ENCODE data around the gene AICDA. TPM values are rescaled to one million over a fixed set of nuclear protein-coding genes. Genes with fewer than 3 reads are reported as not detected.
A peak's percentile ranks its signal among the peaks of the same experiment; 100 is the strongest.

AICDA gene
- polyA plus RNA-seq, 3 donors: 0.13 to 0.15 TPM; not detected in 1

DNA sequence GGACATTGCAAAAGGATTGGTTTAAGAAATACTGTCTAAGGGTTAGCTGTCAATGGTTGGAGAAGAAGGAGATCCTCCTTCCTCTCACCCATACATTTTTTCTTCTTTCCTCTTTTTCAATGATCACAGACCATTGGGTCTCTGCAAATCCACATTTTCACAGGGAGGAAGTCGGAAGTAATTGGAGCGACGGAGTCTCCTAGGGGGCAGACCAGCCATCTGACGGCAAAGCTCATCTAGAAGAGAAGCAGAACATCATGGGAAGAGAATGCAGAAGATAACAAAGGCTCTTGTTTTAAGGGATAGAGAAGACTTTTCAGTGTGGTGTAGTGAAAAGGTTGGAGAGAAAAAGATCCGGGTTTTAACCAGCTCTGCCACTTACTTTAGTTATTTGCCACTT is 35.3 kb upstream of the AICDA start:
- no peaks in the 10 kb centered on the region for H3K36me3 Mint-ChIP-seq
- no peak for DNase-seq
- Histone ChIP-seq H3K79me2 (ENCODE audit: insufficient read depth, low read length) (no peaks in the 10 kb centered on the region), H3K4me3 (replicated peaks in 1 of 3; ENCODE audit: low read depth in 2 of 3, low read length in 3 of 3) (no peak overlapping the region), H3K36me3 (replicated peaks in 1 of 2; ENCODE audit: control insufficient read depth in 1 of 2, insufficient read depth in 2 of 2, low read length in 2 of 2) (no peaks in the 10 kb centered on the region), H3K27me3 (ENCODE audit: control insufficient read depth in 2 of 2, insufficient read depth in 2 of 2, low read length in 2 of 2) (no peaks in the 10 kb centered on the region), H3K9me3 (replicated peaks in 1 of 2; ENCODE audit: control insufficient read depth in 1 of 2, insufficient read depth in 1 of 2, low read length in 2 of 2) (no peaks in the 10 kb centered on the region), H4K20me1 (ENCODE audit: insufficient read depth, low read length) (no peaks in the 10 kb centered on the region), H3K4me2 (replicated peaks; ENCODE audit: extremely low read depth, low read length, poor library complexity, severe bottlenecking) (no peak overlapping the region), H3K4me1 (ENCODE audit: control insufficient read depth in 1 of 2, insufficient read depth in 2 of 2, low read length in 2 of 2) (no peaks in the 10 kb centered on the region), H3K27ac (ENCODE audit: low read depth in 1 of 2, low read length in 2 of 2) (no peak overlapping the region), H2AFZ (ENCODE audit: insufficient read depth, low read depth, low read length, poor library complexity, severe bottlenecking) (no peak overlapping the region), H3K9ac (ENCODE audit: insufficient read depth, low read length, poor library complexity, severe bottlenecking) (no peak overlapping the region)
- intact Hi-C loops (cut with micrococcal nuclease): no loop called here
- H3K4me3 Mint-ChIP-seq: no peak overlapping the region
- peaks cover 3 to 11% (median 4%) of the 10 kb centered on the region in 3 donors for H3K27me3 Mint-ChIP-seq (ENCODE audit: low read depth in 3 of 3)
- TF ChIP-seq CTCF (IDR thresholded peaks at IDR 0.05): no peak
- no CpG with 5 or more reads among the region's 5 CpGs for WGBS (ENCODE audit: insufficient coverage)
- peaks cover 2% of the 10 kb centered on the region for H3K4me1 Mint-ChIP-seq
- H3K27ac Mint-ChIP-seq: no peak overlapping the region
- peaks cover 0 to 2% (median 0%) of the 10 kb centered on the region in 7 donors for H3K9me3 Mint-ChIP-seq

DNA sequence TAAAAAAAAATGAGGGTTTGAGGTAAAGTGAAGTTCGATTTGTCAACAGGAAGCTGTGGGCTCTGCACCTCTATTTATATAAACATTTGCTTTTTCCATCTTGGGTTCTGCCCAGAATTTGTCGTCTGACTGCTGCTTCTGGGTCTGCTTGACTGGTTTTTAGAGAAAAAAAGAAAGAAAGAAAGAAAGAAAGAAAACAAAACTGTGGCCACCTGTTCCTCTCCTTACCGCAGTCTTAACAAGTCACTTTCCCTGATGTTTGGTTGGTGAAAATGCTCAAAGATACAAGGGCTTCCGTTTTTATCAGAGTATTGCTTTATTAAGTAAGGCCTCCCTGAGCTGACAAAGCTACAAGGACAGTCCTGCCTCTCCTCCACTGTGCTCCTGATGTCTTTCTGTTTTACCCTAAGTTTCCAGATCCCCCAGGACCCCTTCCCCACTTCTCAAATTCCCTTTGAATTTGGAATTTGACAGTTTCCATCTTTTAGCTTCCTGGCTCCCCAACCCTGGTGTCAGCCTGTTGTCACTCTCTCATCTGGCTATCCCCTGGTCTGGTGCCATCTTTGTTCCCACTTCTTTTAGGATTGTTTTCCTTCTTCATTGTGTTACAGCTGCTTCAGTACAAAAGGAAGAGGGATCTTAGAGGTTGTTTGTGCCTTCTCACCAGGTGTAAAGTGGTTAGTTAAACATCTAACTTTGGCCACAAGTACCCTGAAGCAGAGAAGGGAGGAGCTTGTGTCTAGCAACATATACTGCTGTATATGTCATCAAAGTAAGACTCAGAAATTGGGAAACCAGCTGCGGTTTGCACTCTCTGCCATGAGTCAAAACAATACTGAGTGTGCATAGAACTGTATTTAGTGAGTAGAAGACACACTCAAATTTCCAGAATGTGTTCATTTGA is 31.9 kb upstream of the AICDA start:
- DNase-seq: peak in 1 of 3 donors; percentile 34
- Histone ChIP-seq H3K9me3 (replicated peaks in 1 of 2; ENCODE audit: control insufficient read depth in 1 of 2, insufficient read depth in 1 of 2, low read length in 2 of 2) (no peaks in the 10 kb centered on the region), H3K27ac (ENCODE audit: low read depth in 1 of 2, low read length in 2 of 2) (no peak overlapping the region), H3K4me2 (replicated peaks; ENCODE audit: extremely low read depth, low read length, poor library complexity, severe bottlenecking) (no peak overlapping the region), H2AFZ (ENCODE audit: insufficient read depth, low read depth, low read length, poor library complexity, severe bottlenecking) (peak overlapping the region; percentile 52), H3K79me2 (ENCODE audit: insufficient read depth, low read length) (no peaks in the 10 kb centered on the region), H3K9ac (ENCODE audit: insufficient read depth, low read length, poor library complexity, severe bottlenecking) (no peak overlapping the region), H3K4me1 (ENCODE audit: control insufficient read depth in 1 of 2, insufficient read depth in 2 of 2, low read length in 2 of 2) (no peaks in the 10 kb centered on the region), H3K27me3 (ENCODE audit: control insufficient read depth in 2 of 2, insufficient read depth in 2 of 2, low read length in 2 of 2) (no peaks in the 10 kb centered on the region), H3K36me3 (replicated peaks in 1 of 2; ENCODE audit: control insufficient read depth in 1 of 2, insufficient read depth in 2 of 2, low read length in 2 of 2) (no peaks in the 10 kb centered on the region), H3K4me3 (replicated peaks in 1 of 3; ENCODE audit: low read depth in 2 of 3, low read length in 3 of 3) (no peak overlapping the region), H4K20me1 (ENCODE audit: insufficient read depth, low read length) (no peaks in the 10 kb centered on the region)
- intact Hi-C loops (cut with micrococcal nuclease): no loop called here
- Mint-ChIP-seq H3K27me3 (ENCODE audit: low read depth in 3 of 3) (peaks cover 2 to 11% (median 7%) of the 10 kb centered on the region in 3 donors), H3K36me3 (no peaks in the 10 kb centered on the region), H3K4me1 (peaks cover 2% of the 10 kb centered on the region), H3K27ac (peak overlapping the region in 1 of 7 donors; percentile 2), H3K9me3 (peaks cover 0 to 6% (median 0%) of the 10 kb centered on the region in 7 donors), H3K4me3 (no peak overlapping the region)
- no peak for TF ChIP-seq CTCF (IDR thresholded peaks at IDR 0.05)
- no CpG with 5 or more reads among the region's 5 CpGs for WGBS (ENCODE audit: insufficient coverage)

Measured in CD14-positive monocyte (primary cell).